GM18907 (cell line): ENCODE results near the gene PTRHD1.
"Not testable (repeated sequence)": the region's sequence is repeated elsewhere in the genome, so short reads cannot be mapped to it uniquely, and the experiment has no call there.

Experiments used
- ATAC-seq: cut with Tn5 transposase; IDR thresholded peaks from one replicate; pipeline ENCODE4 v1.9.1; 2021; ENCODE audit warnings: mild to moderate bottlenecking, moderate library complexity; ENCODE audit not compliant: unreplicated experiment

The PTRHD1 gene

GRCh38 chr2:24813691-24814137 is 20.5 kb upstream of the PTRHD1 start:
- no peak for ATAC-seq

- no peak for ATAC-seq
Observed at GRCh38 chr2:24809316-24810007, 16.3 kb upstream of the PTRHD1 start.

- no peak for ATAC-seq
Observed at GRCh38 chr2:24806661-24807036, 13.5 kb upstream of the PTRHD1 start.

GRCh38 chr2:24805811-24806660 is 12.8 kb upstream of the PTRHD1 start:
- not testable (repeated sequence) for ATAC-seq

GRCh38 chr2:24800487-24800886 is 7.3 kb upstream of the PTRHD1 start:
- not testable (repeated sequence) for ATAC-seq

- ATAC-seq, result no peak
Observed at GRCh38 chr2:24797644-24798043, 4.5 kb upstream of the PTRHD1 start.

GRCh38 chr2:24793761-24794435 is 707 bp upstream of the PTRHD1 start:
- no peak for ATAC-seq

GRCh38 chr2:24792542-24792873 is 683 bp downstream of the PTRHD1 start:
- no peak for ATAC-seq

- ATAC-seq, result no peak
Observed at GRCh38 chr2:24791452-24791851, 1.7 kb downstream of the PTRHD1 start.

GRCh38 chr2:24788816-24789215 is 4.4 kb downstream of the PTRHD1 start:
- no peak for ATAC-seq

- ATAC-seq, result no peak
Observed at GRCh38 chr2:24787532-24787931, 5.7 kb downstream of the PTRHD1 start.

GRCh38 chr2:24785671-24786321 is 7.4 kb downstream of the PTRHD1 start:
- ATAC-seq, result peak; percentile 91

GRCh38 chr2:24783641-24784040 is 9.6 kb downstream of the PTRHD1 start:
- no peak for ATAC-seq

GRCh38 chr2:24779116-24779515 is 14.1 kb downstream of the PTRHD1 start:
- no peak for ATAC-seq

GRCh38 chr2:24774373-24774772 is 18.8 kb downstream of the PTRHD1 start:
- no peak for ATAC-seq

GRCh38 chr2:24771764-24772586 is 21.2 kb downstream of the PTRHD1 start:
- ATAC-seq, result no peak

- ATAC-seq, result no peak
Observed at GRCh38 chr2:24771061-24771460, 22.1 kb downstream of the PTRHD1 start.

GRCh38 chr2:24768601-24769000 is 24.6 kb downstream of the PTRHD1 start:
- ATAC-seq, result no peak

GRCh38 chr2:24768013-24768412 is 25.2 kb downstream of the PTRHD1 start:
- ATAC-seq, result no peak

- no peak for ATAC-seq
Observed at GRCh38 chr2:24766609-24767008, 26.6 kb downstream of the PTRHD1 start.
